ENCODE measurements around the gene CHN1.

DNA sequence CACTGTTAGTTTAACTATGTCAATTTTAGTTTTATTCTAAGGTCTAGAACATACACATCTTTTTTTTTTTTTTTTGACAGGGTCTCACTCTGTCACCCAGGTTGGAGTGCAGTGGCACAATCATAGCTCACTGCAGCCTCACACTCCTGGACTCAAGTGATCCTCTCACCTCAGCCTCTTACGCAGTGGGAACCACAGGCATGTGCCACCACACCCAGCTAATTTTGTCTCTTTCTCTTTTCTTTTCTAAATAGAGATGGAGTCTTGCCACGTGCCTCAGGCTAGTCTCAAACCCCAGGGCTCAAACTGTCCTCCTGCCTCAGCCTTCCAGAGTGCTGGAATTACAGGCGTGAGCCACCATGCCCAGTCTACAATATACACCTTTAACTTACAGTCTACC is 171.4 kb downstream of the CHN1 start:
- no peak for TF ChIP-seq CTCF (conservative IDR thresholded peaks at IDR 0.05 in 1 of 2, IDR thresholded peaks at IDR 0.05 in 1 of 2; ENCODE audit: extremely low read depth in 1 of 2, insufficient read depth in 1 of 2, low read depth in 1 of 2, low read length in 2 of 2)
- no peak for TF ChIP-seq EZH2 (IDR thresholded peaks at IDR 0.05; ENCODE audit: borderline replicate concordance, low read length)

Data from mammary epithelial cell (primary cell).